Muscle of back (tissue), 11 donors: ENCODE results near the gene EML1. TPM values are rescaled to one million over a fixed set of nuclear protein-coding genes. Genes with fewer than 3 reads are reported as not detected.
"Not testable (repeated sequence)": the region's sequence is repeated elsewhere in the genome, so short reads cannot be mapped to it uniquely, and the experiment has no call there.

ENCODE experiments used
- DNase-seq, 3 donors: peaks; one replicate each; pipeline versions ENCODE4 v3.0.0 to v3.0.0-alpha.2; 2013
- polyA plus RNA-seq, 10 donors: library from polyadenylated mRNA; unstranded; fragments of 120-200 nt; gene quantifications; one replicate each; pipeline ENCODE4 v1.2.1, GENCODE V29; 2013; ENCODE audit not compliant: insufficient read length in 10 of 10

Gene EML1
- polyA plus RNA-seq, 10 donors, result 38.0 to 53.9 (median 42.8) TPM

- DNase-seq, result no peak
These were observed 38.2 kb upstream of the EML1 start for GRCh38 chr14:99755068-99755405.

GRCh38 chr14:99755629-99756603 lies 37.3 kb upstream of the EML1 start:
- peak in 2 of 3 donors; percentile 86 to 89 for DNase-seq

GRCh38 chr14:99756796-99757195 lies 36.4 kb upstream of the EML1 start:
- DNase-seq, result no peak

- peak in 1 of 3 donors; percentile 87 for DNase-seq
These were observed 35.7 kb upstream of the EML1 start for GRCh38 chr14:99757331-99758070.

GRCh38 chr14:99758121-99758821 lies 34.9 kb upstream of the EML1 start:
- peak; percentile 69 to 91 (median 89) for DNase-seq

- DNase-seq, result no peak
These were observed 34.2 kb upstream of the EML1 start for GRCh38 chr14:99758872-99759545.

- DNase-seq, result no peak
These were observed 33.7 kb upstream of the EML1 start for GRCh38 chr14:99759546-99759925.

- no peak for DNase-seq
These were observed 32.4 kb upstream of the EML1 start for GRCh38 chr14:99760817-99761216.

GRCh38 chr14:99762911-99763310 lies 30.3 kb upstream of the EML1 start:
- DNase-seq, result not testable (repeated sequence)

GRCh38 chr14:99763527-99764221 lies 29.5 kb upstream of the EML1 start:
- DNase-seq, result no peak

GRCh38 chr14:99764222-99764706 lies 28.9 kb upstream of the EML1 start:
- no peak for DNase-seq

GRCh38 chr14:99768381-99768780 lies 24.8 kb upstream of the EML1 start:
- no peak for DNase-seq

- no peak for DNase-seq
These were observed 24.1 kb upstream of the EML1 start for GRCh38 chr14:99769123-99769522.

- DNase-seq, result no peak
These were observed 23.4 kb upstream of the EML1 start for GRCh38 chr14:99769799-99770198.

GRCh38 chr14:99772371-99773283 lies 20.6 kb upstream of the EML1 start:
- DNase-seq, result no peak

GRCh38 chr14:99773521-99774497 lies 19.4 kb upstream of the EML1 start:
- DNase-seq, result no peak

- DNase-seq, result peak in 1 of 3 donors; percentile 82
These were observed 18.5 kb upstream of the EML1 start for GRCh38 chr14:99774556-99775307.

GRCh38 chr14:99775351-99775750 lies 17.9 kb upstream of the EML1 start:
- DNase-seq, result no peak
